GM23338 (cell line): ENCODE data around the gene VAX1. TPM values are rescaled to one million over a fixed set of nuclear protein-coding genes. Genes with fewer than 3 reads are reported as not detected.
A peak's percentile ranks its signal among the peaks of the same experiment; 100 is the strongest.
"Not testable (repeated sequence)": the region's sequence is repeated elsewhere in the genome, so short reads cannot be mapped to it uniquely, and the experiment has no call there.

Source experiments
- ATAC-seq: fragments of 200-7000 bp; cut with Tn5 transposase; 3 replicates; pipeline ENCODE4 v1.9.1; 2020
- DNase-seq: peaks from one replicate; pipeline ENCODE4 v3.0.0-alpha.2; 2015; ENCODE audit warnings: low spot score
- H2AFZ ChIP-seq: fragments of 200-600 bp; sonication (generic); 2 replicates; pipeline ENCODE4 v1.8.0; 2016; ENCODE audit warnings: antibody characterized with exemption, mild to moderate bottlenecking, moderate library complexity
- H3F3A ChIP-seq: fragments of 200-600 bp; sonication (generic); replicated peaks from 2 replicates; pipeline ENCODE4 v1.8.0; 2017; ENCODE audit warnings: antibody characterized with exemption, mixed run types, low read depth
- H3K27ac ChIP-seq: fragments of 200-600 bp; sonication (generic); 2 replicates; pipeline ENCODE4 v1.6.1; 2016; ENCODE audit warnings: low read depth
- H3K27me3 ChIP-seq: fragments of 200-600 bp; sonication (generic); 2 replicates; pipeline ENCODE4 v1.8.0; 2016; ENCODE audit warnings: mild to moderate bottlenecking, mixed run types, moderate library complexity; ENCODE audit not compliant: insufficient read depth
- H3K36me3 ChIP-seq: fragments of 200-600 bp; sonication (generic); 2 replicates; pipeline ENCODE4 v1.8.0; 2016; ENCODE audit warnings: mild to moderate bottlenecking; ENCODE audit not compliant: insufficient read depth
- H3K4me1 ChIP-seq: fragments of 200-600 bp; sonication (generic); 2 replicates; pipeline ENCODE4 v1.8.0; 2016; ENCODE audit warnings: mild to moderate bottlenecking, moderate library complexity; ENCODE audit not compliant: insufficient read depth
- H3K4me2 ChIP-seq: fragments of 200-600 bp; sonication (generic); 2 replicates; pipeline ENCODE4 v1.7.1; 2017; ENCODE audit warnings: mixed run types
- H3K4me3 ChIP-seq: fragments of 200-600 bp; sonication (generic); 2 replicates; pipeline ENCODE4 v1.6.1; 2016; ENCODE audit warnings: mixed run types
- H3K79me2 ChIP-seq: fragments of 200-600 bp; sonication (generic); replicated peaks from 2 replicates; pipeline ENCODE4 v1.8.0; 2017; ENCODE audit warnings: mild to moderate bottlenecking; ENCODE audit not compliant: insufficient read depth
- H3K9me2 ChIP-seq: fragments of 200-600 bp; sonication (generic); 2 replicates; pipeline ENCODE4 v1.8.0; 2017; ENCODE audit not compliant: insufficient read depth
- H4K20me1 ChIP-seq: fragments of 200-600 bp; sonication (generic); replicated peaks from 2 replicates; pipeline ENCODE4 v1.8.0; 2017; ENCODE audit warnings: mild to moderate bottlenecking; ENCODE audit not compliant: insufficient read depth
- H3K27ac Mint-ChIP-seq: 2 replicates; pipeline ENCODE4 v1.8.0; 2020; ENCODE audit warnings: inconsistent platforms, mild to moderate bottlenecking, moderate library complexity, mixed read lengths
- H3K27me3 Mint-ChIP-seq: 3 replicates; pipeline ENCODE4 v1.8.0; 2022; ENCODE audit warnings: low read depth, mild to moderate bottlenecking, moderate library complexity, mixed read lengths, inconsistent platforms; ENCODE audit not compliant: insufficient read depth, poor library complexity
- H3K36me3 Mint-ChIP-seq: 3 replicates; pipeline ENCODE4 v1.8.0; 2021; ENCODE audit warnings: low read depth, mild to moderate bottlenecking, inconsistent platforms, moderate library complexity, mixed read lengths
- H3K4me1 Mint-ChIP-seq: 3 replicates; pipeline ENCODE4 v1.8.0; 2020; ENCODE audit warnings: mild to moderate bottlenecking, inconsistent platforms, mixed read lengths
- H3K4me3 Mint-ChIP-seq: 3 replicates; pipeline ENCODE4 v1.8.0; 2021; ENCODE audit warnings: moderate library complexity, mild to moderate bottlenecking, inconsistent platforms, mixed read lengths
- H3K9me3 Mint-ChIP-seq: 3 replicates; pipeline ENCODE4 v1.8.0; 2020; ENCODE audit warnings: moderate library complexity, mild to moderate bottlenecking, inconsistent platforms, mixed read lengths
- CREB1 ChIP-seq: fragments of 250-450 bp; sonication (Bioruptor Pico); IDR thresholded peaks from 2 replicates; pipeline ENCODE4 v1.5.0; 2020; ENCODE audit warnings: low read depth, mild to moderate bottlenecking, moderate library complexity
- EZH2 ChIP-seq: fragments of 200-600 bp; sonication (generic); IDR thresholded peaks from one replicate; pipeline ENCODE4 v1.8.0; 2017; ENCODE audit warnings: antibody characterized with exemption, mild to moderate bottlenecking, low read depth; ENCODE audit not compliant: unreplicated experiment
- EZH2phosphoT487 ChIP-seq: fragments of 200-600 bp; sonication (generic); IDR thresholded peaks from one replicate; pipeline ENCODE4 v1.8.1; 2018; ENCODE audit warnings: antibody characterized with exemption; ENCODE audit not compliant: unreplicated experiment
- JUNB ChIP-seq: IDR thresholded peaks from one replicate; pipeline ENCODE4 v1.6.1; 2016; ENCODE audit warnings: antibody characterized with exemption; ENCODE audit not compliant: unreplicated experiment
- NANOG ChIP-seq: IDR thresholded peaks from 2 replicates; pipeline ENCODE4 v1.6.1; 2016; ENCODE audit warnings: antibody characterized with exemption, borderline replicate concordance
- POLR2AphosphoS5 ChIP-seq: IDR thresholded peaks from 2 replicates; pipeline ENCODE4 v1.6.1; 2016; ENCODE audit warnings: antibody characterized with exemption, low read depth
- REST ChIP-seq: IDR thresholded peaks from one replicate; pipeline ENCODE4 v1.6.1; 2018; ENCODE audit warnings: antibody characterized with exemption; ENCODE audit not compliant: unreplicated experiment
- STAT1 ChIP-seq: IDR thresholded peaks from one replicate; pipeline ENCODE4 v1.6.1; 2016; ENCODE audit warnings: antibody characterized with exemption; ENCODE audit not compliant: unreplicated experiment
- ZNF114 ChIP-seq: fragments of 250-450 bp; sonication (Bioruptor Pico); IDR thresholded peaks from 2 replicates; pipeline ENCODE4 v1.5.0; 2020; ENCODE audit warnings: mild to moderate bottlenecking, moderate library complexity
- ZNF331 ChIP-seq: fragments of 250-450 bp; sonication (Bioruptor Pico); IDR thresholded peaks from 2 replicates; pipeline ENCODE4 v1.5.0; 2020; ENCODE audit warnings: low read depth, mild to moderate bottlenecking, moderate library complexity
- polyA plus RNA-seq: library from polyadenylated mRNA; unstranded; fragments of >200 nt; fragmentation: Nextera tagmentation; extraction: Ambion mirVana; gene quantifications from 2 replicates; pipeline ENCODE4 v1.2.1, GENCODE V29; 2016
- total RNA-seq: library from RNA; depleted of rRNA; stranded (reverse); fragments of >200 nt; shearing (Covaris generic); gene quantifications from 2 replicates; pipeline ENCODE4 v1.2.3, GENCODE V29; 2014
- TF ChIP-seq, protein P1 (sequence below), 2 experiments: fragments of 200-600 bp in 1 of 2; sonication (generic) in 1 of 2; conservative IDR thresholded peaks; 2 replicates each; pipeline versions ENCODE4 v1.5.1 to v1.6.1; 2016 to 2017; ENCODE audit warnings: antibody characterized with exemption in 2 of 2, low read depth in 2 of 2, mild to moderate bottlenecking in 2 of 2, moderate library complexity in 1 of 2
- TF ChIP-seq, protein P2 (sequence below): IDR thresholded peaks from 2 replicates; pipeline ENCODE4 v1.6.1; 2016; ENCODE audit warnings: antibody characterized with exemption

Gene VAX1
- total and polyA plus RNA-seq, 2 experiments from 2014 or later, result not detected

- H3K79me2 ChIP-seq, H3K9me2 ChIP-seq, H3K27me3 Mint-ChIP-seq, H3K27me3 ChIP-seq, H3K4me2 ChIP-seq, H3K4me1 Mint-ChIP-seq, H3K4me3 Mint-ChIP-seq, H3K27ac Mint-ChIP-seq, H4K20me1 ChIP-seq, H3F3A ChIP-seq, H3K36me3 ChIP-seq, H3K4me3 ChIP-seq, H3K36me3 Mint-ChIP-seq, H3K4me1 ChIP-seq, H3K27ac ChIP-seq: not testable (repeated sequence)
- H2AFZ ChIP-seq, result 0 out of 2 replicates have a peak overlapping the region, but pooled peaks have one; percentile 14
- H3K9me3 Mint-ChIP-seq, result peaks cover 23% of the 10 kb centered on the region
- peak; percentile 39 for DNase-seq
- ATAC-seq, result peak; percentile 47; the same call in 2 of the 3 replicates
- TF ChIP-seq, protein P1, sequence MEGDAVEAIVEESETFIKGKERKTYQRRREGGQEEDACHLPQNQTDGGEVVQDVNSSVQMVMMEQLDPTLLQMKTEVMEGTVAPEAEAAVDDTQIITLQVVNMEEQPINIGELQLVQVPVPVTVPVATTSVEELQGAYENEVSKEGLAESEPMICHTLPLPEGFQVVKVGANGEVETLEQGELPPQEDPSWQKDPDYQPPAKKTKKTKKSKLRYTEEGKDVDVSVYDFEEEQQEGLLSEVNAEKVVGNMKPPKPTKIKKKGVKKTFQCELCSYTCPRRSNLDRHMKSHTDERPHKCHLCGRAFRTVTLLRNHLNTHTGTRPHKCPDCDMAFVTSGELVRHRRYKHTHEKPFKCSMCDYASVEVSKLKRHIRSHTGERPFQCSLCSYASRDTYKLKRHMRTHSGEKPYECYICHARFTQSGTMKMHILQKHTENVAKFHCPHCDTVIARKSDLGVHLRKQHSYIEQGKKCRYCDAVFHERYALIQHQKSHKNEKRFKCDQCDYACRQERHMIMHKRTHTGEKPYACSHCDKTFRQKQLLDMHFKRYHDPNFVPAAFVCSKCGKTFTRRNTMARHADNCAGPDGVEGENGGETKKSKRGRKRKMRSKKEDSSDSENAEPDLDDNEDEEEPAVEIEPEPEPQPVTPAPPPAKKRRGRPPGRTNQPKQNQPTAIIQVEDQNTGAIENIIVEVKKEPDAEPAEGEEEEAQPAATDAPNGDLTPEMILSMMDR (conservative IDR thresholded peaks at IDR 0.05; ENCODE audit: low read depth in 2 of 2), result peak; percentile 25 to 46; a peak in 3 of 4 replicates
These were observed 47.7 kb upstream of the VAX1 start for GRCh38 chr10:117185817-117186216.

GRCh38 chr10:117184821-117185220 is 46.8 kb upstream of the VAX1 start:
- Mint-ChIP-seq H3K27me3 (peaks cover 1% of the 10 kb centered on the region), H3K9me3 (peaks cover 22% of the 10 kb centered on the region), H3K27ac (no peak overlapping the region), H3K4me3 (no peak overlapping the region), H3K4me1 (peaks cover 3% of the 10 kb centered on the region; the same call in 1 of the 3 replicates), H3K36me3 (peaks cover 9% of the 10 kb centered on the region; the same call in 2 of the 3 replicates)
- Histone ChIP-seq H3K27me3 (no peaks in the 10 kb centered on the region), H3K9me2 (no peaks in the 10 kb centered on the region), H4K20me1 (no peaks in the 10 kb centered on the region), H3K4me3 (no peak overlapping the region), H3K4me2 (no peak overlapping the region), H3F3A (no peaks in the 10 kb centered on the region), H3K4me1 (no peaks in the 10 kb centered on the region), H3K79me2 (no peaks in the 10 kb centered on the region), H3K36me3 (no peaks in the 10 kb centered on the region), H3K27ac (no peak overlapping the region), H2AFZ (no peak overlapping the region)
- DNase-seq (no peak), ATAC-seq (no peak)
- no peak for TF ChIP-seq POLR2AphosphoS5
- TF ChIP-seq REST, result no peak
- TF ChIP-seq EZH2, result no peak
- TF ChIP-seq, protein P1 (conservative IDR thresholded peaks at IDR 0.05; ENCODE audit: low read depth in 2 of 2), result no peak
- no peak for TF ChIP-seq NANOG
- TF ChIP-seq ZNF331 (CRISPR knock-in tag), result no peak
- no peak for TF ChIP-seq STAT1
- TF ChIP-seq ZNF114 (CRISPR knock-in tag), result no peak
- TF ChIP-seq, protein P2, sequence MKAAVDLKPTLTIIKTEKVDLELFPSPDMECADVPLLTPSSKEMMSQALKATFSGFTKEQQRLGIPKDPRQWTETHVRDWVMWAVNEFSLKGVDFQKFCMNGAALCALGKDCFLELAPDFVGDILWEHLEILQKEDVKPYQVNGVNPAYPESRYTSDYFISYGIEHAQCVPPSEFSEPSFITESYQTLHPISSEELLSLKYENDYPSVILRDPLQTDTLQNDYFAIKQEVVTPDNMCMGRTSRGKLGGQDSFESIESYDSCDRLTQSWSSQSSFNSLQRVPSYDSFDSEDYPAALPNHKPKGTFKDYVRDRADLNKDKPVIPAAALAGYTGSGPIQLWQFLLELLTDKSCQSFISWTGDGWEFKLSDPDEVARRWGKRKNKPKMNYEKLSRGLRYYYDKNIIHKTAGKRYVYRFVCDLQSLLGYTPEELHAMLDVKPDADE, result no peak
- TF ChIP-seq EZH2phosphoT487, result no peak
- no peak for TF ChIP-seq JUNB
- TF ChIP-seq CREB1 (CRISPR knock-in tag), result no peak
